ENCODE data around the gene STOX1. TPM values are rescaled to one million over a fixed set of nuclear protein-coding genes. Genes with fewer than 3 reads are reported as not detected.

The STOX1 gene
- total and polyA plus RNA-seq, 10 of the 15 experiments (the other 5 are each of a cell fraction or from before 2014, with no cell fraction given), result 0.18 to 1.2 (median 0.67) TPM; not detected in 1

DNA sequence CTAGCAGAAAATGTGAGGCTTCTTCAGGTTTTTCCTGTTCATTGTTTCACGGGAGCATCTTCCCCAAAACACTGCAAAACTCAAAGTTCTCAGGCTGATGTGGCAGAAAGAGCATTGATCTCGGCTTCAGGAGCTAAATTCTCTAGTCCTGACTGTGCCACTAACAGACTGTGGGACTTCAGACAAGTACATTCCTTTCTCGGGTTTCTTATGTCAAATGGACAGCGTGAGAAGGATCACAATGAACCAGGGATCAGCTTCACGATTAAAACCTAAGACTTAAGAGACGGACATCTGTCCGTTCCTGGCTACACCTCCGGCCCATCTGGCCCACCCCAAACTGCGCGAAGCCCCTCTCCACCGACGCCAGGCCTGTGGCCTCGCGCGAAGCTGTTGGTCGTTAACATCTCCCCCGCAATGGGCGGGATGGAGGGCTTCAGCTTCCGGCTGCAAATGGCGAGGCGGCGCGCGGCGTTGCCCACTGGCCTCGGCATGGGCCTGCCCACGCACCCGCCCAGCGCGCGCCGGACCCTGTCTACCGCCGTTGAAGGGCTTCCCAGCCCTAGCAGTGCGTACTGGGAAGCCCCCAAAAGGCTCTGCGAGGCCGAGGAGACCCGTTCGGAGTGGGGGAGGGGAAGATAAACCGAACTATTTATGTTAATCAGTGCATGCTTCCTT is 73.2 kb downstream of the STOX1 start (continued):
- TF ChIP-seq, protein P1, sequence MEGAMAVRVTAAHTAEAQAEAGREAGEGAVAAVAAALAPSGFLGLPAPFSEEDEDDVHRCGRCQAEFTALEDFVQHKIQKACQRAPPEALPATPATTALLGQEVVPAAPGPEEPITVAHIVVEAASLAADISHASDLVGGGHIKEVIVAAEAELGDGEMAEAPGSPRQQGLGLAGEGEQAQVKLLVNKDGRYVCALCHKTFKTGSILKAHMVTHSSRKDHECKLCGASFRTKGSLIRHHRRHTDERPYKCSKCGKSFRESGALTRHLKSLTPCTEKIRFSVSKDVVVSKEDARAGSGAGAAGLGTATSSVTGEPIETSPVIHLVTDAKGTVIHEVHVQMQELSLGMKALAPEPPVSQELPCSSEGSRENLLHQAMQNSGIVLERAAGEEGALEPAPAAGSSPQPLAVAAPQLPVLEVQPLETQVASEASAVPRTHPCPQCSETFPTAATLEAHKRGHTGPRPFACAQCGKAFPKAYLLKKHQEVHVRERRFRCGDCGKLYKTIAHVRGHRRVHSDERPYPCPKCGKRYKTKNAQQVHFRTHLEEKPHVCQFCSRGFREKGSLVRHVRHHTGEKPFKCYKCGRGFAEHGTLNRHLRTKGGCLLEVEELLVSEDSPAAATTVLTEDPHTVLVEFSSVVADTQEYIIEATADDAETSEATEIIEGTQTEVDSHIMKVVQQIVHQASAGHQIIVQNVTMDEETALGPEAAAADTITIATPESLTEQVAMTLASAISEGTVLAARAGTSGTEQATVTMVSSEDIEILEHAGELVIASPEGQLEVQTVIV (IDR thresholded peaks at IDR 0.05; ENCODE audit: borderline replicate concordance, partially characterized antibody), result no peak
- TF ChIP-seq CREB1 (IDR thresholded peaks at IDR 0.05; ENCODE audit: low read depth), result no peak
- no peak for TF ChIP-seq MYC (IDR thresholded peaks at IDR 0.05; ENCODE audit: insufficient read depth, insufficient read length, insufficient replicate concordance, low read length, severe bottlenecking)
- no peak for TF ChIP-seq MTA2 (IDR thresholded peaks at IDR 0.05; ENCODE audit: low read depth)
- TF ChIP-seq ZNF384 (IDR thresholded peaks at IDR 0.05; ENCODE audit: borderline replicate concordance, low read depth, low read length), result no peak
- no peak; the same call in 1 of the 2 replicates for TF ChIP-seq HCFC1 (IDR thresholded peaks at IDR 0.05; ENCODE audit: low read length)
- no peak for TF ChIP-seq MEF2A (IDR thresholded peaks at IDR 0.05; ENCODE audit: insufficient read depth, low read depth, low read length)
- no peak for TF ChIP-seq NFYB (IDR thresholded peaks at IDR 0.05; ENCODE audit: insufficient read depth, low read depth, low read length)
- 0 out of 2 replicates have a peak, but pooled peaks have one; percentile 9 for TF ChIP-seq WRNIP1 (IDR thresholded peaks at IDR 0.05; ENCODE audit: borderline replicate concordance, low read depth, low read length)
- no peak for TF ChIP-seq ATF7 (IDR thresholded peaks at IDR 0.05; ENCODE audit: low read depth)
- no peak for TF ChIP-seq CEBPB (IDR thresholded peaks at IDR 0.05; ENCODE audit: borderline replicate concordance in 1 of 2, low read depth in 2 of 2, low read length in 2 of 2)
- peak; percentile 82 for TF ChIP-seq POLR2A (IDR thresholded peaks at IDR 0.05; ENCODE audit: low read depth, low read length)
- TF ChIP-seq, protein P2, sequence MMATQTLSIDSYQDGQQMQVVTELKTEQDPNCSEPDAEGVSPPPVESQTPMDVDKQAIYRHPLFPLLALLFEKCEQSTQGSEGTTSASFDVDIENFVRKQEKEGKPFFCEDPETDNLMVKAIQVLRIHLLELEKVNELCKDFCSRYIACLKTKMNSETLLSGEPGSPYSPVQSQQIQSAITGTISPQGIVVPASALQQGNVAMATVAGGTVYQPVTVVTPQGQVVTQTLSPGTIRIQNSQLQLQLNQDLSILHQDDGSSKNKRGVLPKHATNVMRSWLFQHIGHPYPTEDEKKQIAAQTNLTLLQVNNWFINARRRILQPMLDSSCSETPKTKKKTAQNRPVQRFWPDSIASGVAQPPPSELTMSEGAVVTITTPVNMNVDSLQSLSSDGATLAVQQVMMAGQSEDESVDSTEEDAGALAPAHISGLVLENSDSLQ (IDR thresholded peaks at IDR 0.05), result no peak
- TF ChIP-seq, protein P3, sequence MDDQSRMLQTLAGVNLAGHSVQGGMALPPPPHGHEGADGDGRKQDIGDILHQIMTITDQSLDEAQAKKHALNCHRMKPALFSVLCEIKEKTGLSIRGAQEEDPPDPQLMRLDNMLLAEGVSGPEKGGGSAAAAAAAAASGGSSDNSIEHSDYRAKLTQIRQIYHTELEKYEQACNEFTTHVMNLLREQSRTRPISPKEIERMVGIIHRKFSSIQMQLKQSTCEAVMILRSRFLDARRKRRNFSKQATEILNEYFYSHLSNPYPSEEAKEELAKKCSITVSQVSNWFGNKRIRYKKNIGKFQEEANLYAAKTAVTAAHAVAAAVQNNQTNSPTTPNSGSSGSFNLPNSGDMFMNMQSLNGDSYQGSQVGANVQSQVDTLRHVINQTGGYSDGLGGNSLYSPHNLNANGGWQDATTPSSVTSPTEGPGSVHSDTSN (IDR thresholded peaks at IDR 0.05; ENCODE audit: insufficient replicate concordance, low read depth, low read length), result no peak
- TF ChIP-seq, protein P4, sequence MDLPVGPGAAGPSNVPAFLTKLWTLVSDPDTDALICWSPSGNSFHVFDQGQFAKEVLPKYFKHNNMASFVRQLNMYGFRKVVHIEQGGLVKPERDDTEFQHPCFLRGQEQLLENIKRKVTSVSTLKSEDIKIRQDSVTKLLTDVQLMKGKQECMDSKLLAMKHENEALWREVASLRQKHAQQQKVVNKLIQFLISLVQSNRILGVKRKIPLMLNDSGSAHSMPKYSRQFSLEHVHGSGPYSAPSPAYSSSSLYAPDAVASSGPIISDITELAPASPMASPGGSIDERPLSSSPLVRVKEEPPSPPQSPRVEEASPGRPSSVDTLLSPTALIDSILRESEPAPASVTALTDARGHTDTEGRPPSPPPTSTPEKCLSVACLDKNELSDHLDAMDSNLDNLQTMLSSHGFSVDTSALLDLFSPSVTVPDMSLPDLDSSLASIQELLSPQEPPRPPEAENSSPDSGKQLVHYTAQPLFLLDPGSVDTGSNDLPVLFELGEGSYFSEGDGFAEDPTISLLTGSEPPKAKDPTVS (IDR thresholded peaks at IDR 0.05; ENCODE audit: low read depth, low read length), result no peak
- TF ChIP-seq CBX3 (IDR thresholded peaks at IDR 0.05; ENCODE audit: borderline replicate concordance, low read depth), result no peak
- TF ChIP-seq YY1 (IDR thresholded peaks at IDR 0.05; ENCODE audit: low read depth, low read length), result peak; percentile 74
- TF ChIP-seq SREBF2 (IDR thresholded peaks at IDR 0.05; ENCODE audit: low read length), result no peak
- peak in 1 of 2 experiments; percentile 5; a peak in 1 of 4 replicates for TF ChIP-seq BHLHE40 (IDR thresholded peaks at IDR 0.05; ENCODE audit: borderline replicate concordance in 1 of 2, low read depth in 2 of 2, low read length in 1 of 2)
- TF ChIP-seq NFYA (IDR thresholded peaks at IDR 0.05; ENCODE audit: borderline replicate concordance, low read depth, low read length), result no peak
- TF ChIP-seq TBL1XR1 (IDR thresholded peaks at IDR 0.05; ENCODE audit: low read depth, low read length), result no peak
- TF ChIP-seq, protein P5, sequence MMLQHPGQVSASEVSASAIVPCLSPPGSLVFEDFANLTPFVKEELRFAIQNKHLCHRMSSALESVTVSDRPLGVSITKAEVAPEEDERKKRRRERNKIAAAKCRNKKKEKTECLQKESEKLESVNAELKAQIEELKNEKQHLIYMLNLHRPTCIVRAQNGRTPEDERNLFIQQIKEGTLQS (IDR thresholded peaks at IDR 0.05; ENCODE audit: borderline replicate concordance, extremely low read depth, low read depth, low read length), result no peak
- peak; percentile 32 for TF ChIP-seq BACH1 (IDR thresholded peaks at IDR 0.05; ENCODE audit: borderline replicate concordance)

Data from GM12878 (cell line).